A549 (cell line): ENCODE data around the gene FRMD4A. TPM values are rescaled to one million over a fixed set of nuclear protein-coding genes. Genes with fewer than 3 reads are reported as not detected.

Experiments
- ATAC-seq, 2 experiments: fragments of 200-7000 bp in 1 of 2; fragments of >200 bp in 1 of 2; cut with Nextera tagmentation in 1 of 2; cut with Tn5 transposase in 1 of 2; 3 replicates each; pipeline versions ENCODE4 v1.8.0 to v1.9.1; 2018 to 2020; ENCODE audit warnings: mild to moderate bottlenecking in 1 of 2, moderate library complexity in 1 of 2
- CTCF ChIA-PET: fragments of 300-600 bp; sonication (Branson Sonifier 250); formaldehyde crosslinking; extraction: SDS; loops from one replicate; lab custom pipeline; 2021; ENCODE audit warnings: antibody characterized with exemption, inconsistent platforms; lab: Yijun Ruan, JAX
- POLR2A ChIA-PET: fragments of 350-600 bp; formaldehyde crosslinking; extraction: SDS; loops from one replicate; lab custom pipeline; 2021; ENCODE audit warnings: antibody characterized with exemption, inconsistent platforms; lab: Yijun Ruan, JAX
- DNase-seq, 2 experiments: peaks; one replicate each; pipeline versions ENCODE4 v3.0.0 to v3.0.0-alpha.2; 2011 to 2016; ENCODE audit warnings: low read depth in 1 of 2, low spot score in 1 of 2
- FAIRE-seq: peaks from 2 replicates; lab custom pipeline; 2011; peaks lifted over from hg19 to GRCh38; lab: Jason Lieb, UNC
- H3K27ac ChIP-seq, 2 experiments: fragments of >200 bp; sonication (Bioruptor Twin); formaldehyde crosslinking; 3 replicates each; pipeline ENCODE4 v1.5.1; 2016 to 2017
- H3K4me1 ChIP-seq: fragments of >200 bp; sonication (Bioruptor Twin); formaldehyde crosslinking; 3 replicates; pipeline ENCODE4 v1.6.1; 2016
- H3K4me2 ChIP-seq: fragments of >200 bp; sonication (Bioruptor Twin); formaldehyde crosslinking; 3 replicates; pipeline ENCODE4 v1.6.1; 2016
- H3K4me3 ChIP-seq: fragments of >200 bp; sonication (Bioruptor Twin); formaldehyde crosslinking; 3 replicates; pipeline ENCODE4 v1.5.1; 2016
- H3K9me3 ChIP-seq: fragments of >200 bp; sonication (Bioruptor Twin); formaldehyde crosslinking; 3 replicates; pipeline ENCODE4 v1.6.1; 2016
- BHLHE40 ChIP-seq: IDR thresholded peaks from 2 replicates; pipeline ENCODE4 v1.6.1; 2012; ENCODE audit warnings: low read depth, low read length, inconsistent platforms
- CHD2 ChIP-seq: fragments of 150-350 bp; IDR thresholded peaks from 2 replicates; pipeline ENCODE4 v1.6.1; 2014; ENCODE audit warnings: low read length; ENCODE audit not compliant: partially characterized antibody
- CHD4 ChIP-seq: fragments of 200-600 bp; sonication (generic); IDR thresholded peaks from 2 replicates; pipeline ENCODE4 v1.6.1; 2016; ENCODE audit warnings: antibody characterized with exemption, mild to moderate bottlenecking, borderline replicate concordance
- EHMT2 ChIP-seq: fragments of 200-600 bp; sonication (generic); IDR thresholded peaks from 2 replicates; pipeline ENCODE4 v1.6.1; 2016; ENCODE audit warnings: antibody characterized with exemption, low read depth, mild to moderate bottlenecking, moderate library complexity
- FOSB ChIP-seq: fragments of 250-450 bp; sonication (Bioruptor Pico); IDR thresholded peaks from 2 replicates; pipeline ENCODE4 v1.5.0; 2020; ENCODE audit warnings: mild to moderate bottlenecking, moderate library complexity
- FOXS1 ChIP-seq: fragments of 250-450 bp; sonication (Bioruptor Pico); IDR thresholded peaks from 2 replicates; pipeline ENCODE4 v1.5.0; 2020; ENCODE audit warnings: mild to moderate bottlenecking, moderate library complexity
- HDAC2 ChIP-seq: fragments of 200-600 bp; sonication (generic); IDR thresholded peaks from 2 replicates; pipeline ENCODE4 v1.6.1; 2016
- HOXA7 ChIP-seq: fragments of 250-450 bp; sonication (Bioruptor Pico); IDR thresholded peaks from 2 replicates; pipeline ENCODE4 v1.5.0; 2020; ENCODE audit warnings: mild to moderate bottlenecking, moderate library complexity
- MYC ChIP-seq: IDR thresholded peaks from 2 replicates; pipeline ENCODE4 v1.6.1; 2012; ENCODE audit warnings: mild to moderate bottlenecking, inconsistent platforms, low read length, improper control_type of control experiment, borderline replicate concordance
- RAD21 ChIP-seq, 2 experiments: fragments of >200 bp in 1 of 2; sonication (Bioruptor Twin) in 1 of 2; formaldehyde crosslinking in 1 of 2; IDR thresholded peaks in 1 of 2; conservative IDR thresholded peaks in 1 of 2; 2 replicates in 1 of 2; 3 replicates in 1 of 2; pipeline ENCODE4 v1.6.1; 2012 to 2018; ENCODE audit warnings: inconsistent platforms in 1 of 2
- RNF2 ChIP-seq: fragments of 200-600 bp; sonication (generic); IDR thresholded peaks from 2 replicates; pipeline ENCODE4 v1.6.1; 2016; ENCODE audit warnings: low read depth, mild to moderate bottlenecking, antibody characterized with exemption, moderate library complexity, borderline replicate concordance
- ZC3H11A ChIP-seq: fragments of 450-650 bp; IDR thresholded peaks from 2 replicates; pipeline ENCODE4 v1.6.1; 2014; ENCODE audit warnings: antibody characterized with exemption, mild to moderate bottlenecking
- ZSCAN20 ChIP-seq: fragments of 250-450 bp; sonication (Bioruptor Pico); IDR thresholded peaks from 2 replicates; pipeline ENCODE4 v1.8.0; 2022; ENCODE audit warnings: mild to moderate bottlenecking, moderate library complexity
- WGBS: methylation state at CpG from one replicate; pipeline ENCODE4 v1.1.6; 2017; ENCODE audit errors: missing lambda C conversion rate; 5-methylcytosine and 5-hydroxymethylcytosine counted together
- polyA plus RNA-seq, 4 experiments: library from polyadenylated mRNA; depleted of rRNA in 3 of 4; stranded (reverse); fragments of >200 nt; fragmentation: RNase III in 1 of 4; extraction: RNeasy Plus Mini Kit Qiagen cat#74134 plus additional on column Dnase treatment in 1 of 4; gene quantifications; 2 replicates in 3 of 4; 3 replicates in 1 of 4; pipeline ENCODE4 v1.2.3, GENCODE V29; 2011 to 2017
- TF ChIP-seq, protein P1 (sequence below): fragments of >200 bp; sonication (Bioruptor Twin); formaldehyde crosslinking; IDR thresholded peaks from 2 replicates; pipeline ENCODE4 v1.6.1; 2016
- TF ChIP-seq, protein P2 (sequence below): IDR thresholded peaks from 2 replicates; pipeline ENCODE4 v1.6.1; 2012; ENCODE audit warnings: low read depth, borderline replicate concordance
- TF ChIP-seq, protein P3 (sequence below): fragments of 250-450 bp; sonication (Bioruptor Pico); IDR thresholded peaks from 2 replicates; pipeline ENCODE4 v1.5.0; 2021; ENCODE audit warnings: mild to moderate bottlenecking, moderate library complexity, borderline replicate concordance

The FRMD4A gene
- polyA plus RNA-seq, 2 of the 4 experiments (the other 2 are of a cell fraction): 2.5 to 4.7 TPM

DNA sequence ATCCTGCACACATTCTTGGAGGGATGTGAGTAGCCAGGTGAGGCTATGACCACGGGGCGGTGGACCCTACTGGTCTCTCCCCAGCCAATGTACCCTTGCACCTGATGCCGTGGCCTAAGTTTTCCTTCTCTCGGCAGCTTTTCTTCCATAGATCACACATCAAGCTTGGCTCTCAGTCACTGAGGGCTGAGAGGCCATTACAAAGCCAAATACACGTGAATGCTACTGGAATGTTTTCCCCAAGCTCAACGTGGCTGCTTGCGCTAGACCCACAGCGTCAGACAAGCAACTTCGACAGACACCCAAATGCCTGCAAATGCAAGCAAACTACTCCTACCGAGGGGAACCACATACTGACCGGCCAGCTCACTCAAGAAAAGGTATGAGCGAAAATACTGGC lies 660.8 kb downstream of the FRMD4A start:
- 91% methylated on average over 12 of the region's 12 CpGs for WGBS
- POLR2A ChIA-PET: no interaction called here
- H3K4me2 ChIP-seq: no peak overlapping the region
- TF ChIP-seq, protein P1, sequence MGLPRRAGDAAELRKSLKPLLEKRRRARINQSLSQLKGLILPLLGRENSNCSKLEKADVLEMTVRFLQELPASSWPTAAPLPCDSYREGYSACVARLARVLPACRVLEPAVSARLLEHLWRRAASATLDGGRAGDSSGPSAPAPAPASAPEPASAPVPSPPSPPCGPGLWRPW: no peak
- TF ChIP-seq BHLHE40 (no peak), RNF2 (no peak), ZC3H11A (no peak)
- TF ChIP-seq, all 56 proteins: peak for 0
- Histone ChIP-seq H3K27ac (no peak overlapping the region), H3K9me3 (no peaks in the 10 kb centered on the region), H3K4me3 (no peak overlapping the region), H3K4me1 (peaks cover 6% of the 10 kb centered on the region; the same call in 1 of the 3 replicates)
- ATAC-seq: no peak
- no peak for DNase-seq
- CTCF ChIA-PET: interaction anchor here (1.1 kb wide), 1 partner anchor 9 kb away, joined by 3 read pairs; no protein-coding TSS in a partner anchor
- no peak for FAIRE-seq

DNA sequence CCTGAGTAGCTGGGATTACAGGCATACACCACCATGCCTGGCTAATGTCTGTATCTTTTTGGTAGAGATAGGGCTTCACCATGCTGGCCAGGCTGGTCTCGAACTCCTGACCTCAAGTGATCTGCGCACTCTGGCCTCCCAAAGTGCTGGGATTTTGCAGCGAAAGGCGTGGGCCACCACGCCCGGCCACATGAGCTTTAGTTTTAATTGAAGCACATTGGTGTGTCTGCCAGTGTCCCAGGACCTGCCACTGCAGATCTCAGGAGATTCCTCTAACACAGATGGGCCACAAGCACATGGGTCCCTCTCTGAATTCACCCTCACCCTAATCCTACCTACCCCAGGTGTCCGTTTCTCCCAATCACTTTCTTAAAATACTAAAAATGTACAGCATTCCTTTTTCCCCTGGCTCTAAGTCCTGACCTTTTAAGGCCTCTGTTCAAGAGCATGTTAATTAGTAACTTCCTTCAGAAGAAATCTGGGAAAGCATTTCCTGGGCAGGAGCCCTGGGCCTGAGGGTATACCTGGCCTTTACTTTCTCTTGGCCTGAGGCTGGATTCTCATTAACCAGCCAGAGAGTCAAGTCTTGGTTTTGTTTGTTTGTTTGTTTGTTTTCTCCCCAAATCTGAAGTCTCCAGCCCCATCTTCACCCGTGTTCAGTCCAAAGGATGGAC lies 661.4 kb downstream of the FRMD4A start:
- Histone ChIP-seq H3K4me2 (no peak overlapping the region; the same call in 2 of the 3 replicates), H3K4me1 (peaks cover 6% of the 10 kb centered on the region; the same call in 1 of the 3 replicates), H3K27ac (no peak overlapping the region), H3K4me3 (no peak overlapping the region), H3K9me3 (no peaks in the 10 kb centered on the region)
- TF ChIP-seq, protein P2, sequence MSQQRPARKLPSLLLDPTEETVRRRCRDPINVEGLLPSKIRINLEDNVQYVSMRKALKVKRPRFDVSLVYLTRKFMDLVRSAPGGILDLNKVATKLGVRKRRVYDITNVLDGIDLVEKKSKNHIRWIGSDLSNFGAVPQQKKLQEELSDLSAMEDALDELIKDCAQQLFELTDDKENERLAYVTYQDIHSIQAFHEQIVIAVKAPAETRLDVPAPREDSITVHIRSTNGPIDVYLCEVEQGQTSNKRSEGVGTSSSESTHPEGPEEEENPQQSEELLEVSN: no peak
- TF ChIP-seq MYC: no peak
- TF ChIP-seq FOSB: no peak
- TF ChIP-seq EHMT2: no peak
- no peak for TF ChIP-seq CHD4
- no peak for TF ChIP-seq CHD2
- FAIRE-seq: no peak
- ATAC-seq: no peak
- POLR2A ChIA-PET: no interaction called here
- DNase-seq: no peak
- WGBS: 93% methylated on average over 8 of the region's 8 CpGs
- CTCF ChIA-PET: interaction anchor here (1.7 to 2.4 kb wide), 2 partner anchors 10 to 108 kb away, joined by 5 to 14 read pairs; no protein-coding TSS in a partner anchor

DNA sequence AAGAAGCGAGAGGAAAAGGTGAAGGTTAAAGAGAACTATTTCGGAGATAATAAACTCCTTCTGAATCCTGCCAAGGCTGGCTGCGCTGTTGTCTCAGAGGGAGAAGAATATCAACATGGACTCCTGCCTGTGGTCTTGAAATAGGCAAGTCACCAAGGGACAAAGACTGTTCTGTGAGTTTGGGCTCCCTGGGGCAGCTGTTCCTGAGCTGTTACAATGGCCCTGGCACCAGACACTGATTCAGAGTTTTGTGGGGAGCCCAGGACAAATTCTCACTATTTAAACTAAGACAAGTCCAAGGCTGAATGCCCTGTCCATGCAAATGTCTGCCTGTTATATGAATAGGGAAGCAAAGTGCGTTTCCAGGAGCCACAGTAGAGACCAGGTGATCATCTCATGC lies 662.6 kb downstream of the FRMD4A start:
- TF ChIP-seq HOXA7 (CRISPR knock-in tag): no peak
- no peak for TF ChIP-seq FOXS1 (CRISPR knock-in tag)
- no peak for TF ChIP-seq HDAC2
- no peak for TF ChIP-seq ZSCAN20 (CRISPR knock-in tag)
- TF ChIP-seq, protein P3, sequence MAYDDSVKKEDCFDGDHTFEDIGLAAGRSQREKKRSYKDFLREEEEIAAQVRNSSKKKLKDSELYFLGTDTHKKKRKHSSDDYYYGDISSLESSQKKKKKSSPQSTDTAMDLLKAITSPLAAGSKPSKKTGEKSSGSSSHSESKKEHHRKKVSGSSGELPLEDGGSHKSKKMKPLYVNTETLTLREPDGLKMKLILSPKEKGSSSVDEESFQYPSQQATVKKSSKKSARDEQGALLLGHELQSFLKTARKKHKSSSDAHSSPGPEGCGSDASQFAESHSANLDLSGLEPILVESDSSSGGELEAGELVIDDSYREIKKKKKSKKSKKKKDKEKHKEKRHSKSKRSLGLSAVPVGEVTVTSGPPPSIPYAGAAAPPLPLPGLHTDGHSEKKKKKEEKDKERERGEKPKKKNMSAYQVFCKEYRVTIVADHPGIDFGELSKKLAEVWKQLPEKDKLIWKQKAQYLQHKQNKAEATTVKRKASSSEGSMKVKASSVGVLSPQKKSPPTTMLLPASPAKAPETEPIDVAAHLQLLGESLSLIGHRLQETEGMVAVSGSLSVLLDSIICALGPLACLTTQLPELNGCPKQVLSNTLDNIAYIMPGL (CRISPR knock-in tag): no peak
- TF ChIP-seq ZC3H11A: no peak
- FAIRE-seq (no peak), ATAC-seq (no peak), DNase-seq (no peak)
- ChIA-PET CTCF (interaction anchor here (1.7 to 2.4 kb wide), 2 partner anchors 8 to 109 kb away, joined by 5 to 14 read pairs; no protein-coding TSS in a partner anchor), POLR2A (no interaction called here)
- 90% methylated on average over 4 of the region's 4 CpGs for WGBS
- no peak overlapping the region for H3K27ac ChIP-seq
- H3K4me3 ChIP-seq: no peak overlapping the region
- H3K4me2 ChIP-seq: no peak overlapping the region
- H3K9me3 ChIP-seq: no peaks in the 10 kb centered on the region
- peaks cover 6% of the 10 kb centered on the region; the same call in 1 of the 3 replicates for H3K4me1 ChIP-seq

DNA sequence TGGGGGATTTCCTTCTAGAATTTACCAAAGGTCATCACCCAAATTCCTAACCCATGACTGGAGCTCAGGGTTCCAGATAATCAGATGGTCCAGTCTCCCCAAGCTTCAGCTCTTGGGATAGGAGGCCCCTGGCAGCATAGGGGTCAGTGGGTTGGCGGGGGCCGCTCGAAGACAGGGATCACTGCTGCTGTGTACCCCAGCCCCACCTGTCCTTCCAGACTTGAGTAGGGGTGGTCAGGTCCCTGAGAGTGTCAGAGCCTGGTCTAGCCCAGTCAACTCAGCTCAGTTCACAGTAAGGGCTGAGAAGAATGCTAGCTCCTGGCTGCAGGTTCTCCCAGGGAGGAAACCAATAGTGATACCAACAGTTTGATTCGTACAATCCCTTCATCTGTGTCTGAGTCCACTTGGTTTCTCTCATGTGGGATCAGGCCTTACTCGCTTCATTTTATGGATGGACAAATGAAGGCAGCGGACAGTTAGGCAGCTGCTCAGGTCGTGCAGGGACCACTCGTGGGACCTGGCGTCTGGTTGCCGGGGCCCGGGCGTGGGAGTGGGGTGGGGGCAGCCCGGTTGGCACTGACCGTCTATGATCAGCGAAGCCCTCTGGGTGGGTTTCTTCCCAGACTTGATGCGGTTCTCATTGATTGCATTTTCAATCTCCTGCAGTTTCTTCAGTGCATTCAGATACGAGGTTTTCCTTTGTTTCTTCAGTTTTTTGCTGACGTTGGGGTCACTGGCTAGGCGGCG lies 665.0 kb downstream of the FRMD4A start:
- POLR2A ChIA-PET: no interaction called here
- Histone ChIP-seq H3K4me3 (no peak overlapping the region), H3K9me3 (no peaks in the 10 kb centered on the region), H3K4me2 (no peak overlapping the region), H3K4me1 (peaks cover 6% of the 10 kb centered on the region; the same call in 1 of the 3 replicates), H3K27ac (no peak overlapping the region)
- ATAC-seq: no peak
- no peak for DNase-seq
- CTCF ChIA-PET: interaction anchor here (1.5 kb wide), 1 partner anchor 112 kb away, joined by 6 read pairs; no protein-coding TSS in a partner anchor
- TF ChIP-seq RAD21 (conservative IDR thresholded peaks at IDR 0.05 in 1 of 2, IDR thresholded peaks at IDR 0.05 in 1 of 2): no peak
- no peak for FAIRE-seq
- WGBS: 94% methylated on average over 20 of the region's 20 CpGs
